Measurements from ENCODE around the gene WEE2. TPM values are rescaled to one million over a fixed set of nuclear protein-coding genes. Genes with fewer than 3 reads are reported as not detected.

Gene WEE2
- polyA plus RNA-seq, 1 experiment, result not detected

GRCh38 chr7:141697211-141697871, 10.8 kb upstream of the WEE2 start:
- no peak overlapping the region for H3K4me3 ChIP-seq (ENCODE audit: low read depth, low read length)
- H3K27me3 ChIP-seq (ENCODE audit: control insufficient read depth, insufficient read depth, low read length), result no peaks in the 10 kb centered on the region
- TF ChIP-seq CTCF (IDR thresholded peaks at IDR 0.05; ENCODE audit: insufficient read depth, low read depth, low read length), result no peak
- no peak for DNase-seq (ENCODE audit: low read depth)
- ChIA-PET POLR2A (no interaction called here), CTCF (no interaction called here)
- no peaks in the 10 kb centered on the region; the same call in 1 of the 2 replicates for H3K36me3 ChIP-seq (ENCODE audit: control insufficient read depth, insufficient read depth, low read length)

GRCh38 chr7:141698247-141699015, 9.7 kb upstream of the WEE2 start:
- CTCF ChIA-PET, result no interaction called here
- H3K4me3 ChIP-seq (ENCODE audit: low read depth, low read length), result no peak overlapping the region
- POLR2A ChIA-PET, result no interaction called here
- H3K36me3 ChIP-seq (ENCODE audit: control insufficient read depth, insufficient read depth, low read length), result no peaks in the 10 kb centered on the region; the same call in 1 of the 2 replicates
- H3K27me3 ChIP-seq (ENCODE audit: control insufficient read depth, insufficient read depth, low read length), result peaks cover 1% of the 10 kb centered on the region; the same call in 1 of the 2 replicates
- DNase-seq (ENCODE audit: low read depth), result no peak
- TF ChIP-seq CTCF (IDR thresholded peaks at IDR 0.05; ENCODE audit: insufficient read depth, low read depth, low read length), result no peak

- H3K36me3 ChIP-seq (ENCODE audit: control insufficient read depth, insufficient read depth, low read length), result no peaks in the 10 kb centered on the region
- DNase-seq (ENCODE audit: low read depth), result no peak
- H3K4me3 ChIP-seq (ENCODE audit: low read depth, low read length), result no peak overlapping the region
- peaks cover 3% of the 10 kb centered on the region for H3K27me3 ChIP-seq (ENCODE audit: control insufficient read depth, insufficient read depth, low read length)
- TF ChIP-seq CTCF (IDR thresholded peaks at IDR 0.05; ENCODE audit: insufficient read depth, low read depth, low read length), result no peak
- CTCF ChIA-PET, result no interaction called here
- POLR2A ChIA-PET, result no interaction called here
These were observed 8.3 kb upstream of the WEE2 start for GRCh38 chr7:141699860-141700259.

- TF ChIP-seq CTCF (IDR thresholded peaks at IDR 0.05; ENCODE audit: insufficient read depth, low read depth, low read length), result no peak
- DNase-seq (ENCODE audit: low read depth), result no peak
- Histone ChIP-seq H3K4me3 (ENCODE audit: low read depth, low read length) (peak overlapping the region; percentile 65), H3K36me3 (ENCODE audit: control insufficient read depth, insufficient read depth, low read length) (no peaks in the 10 kb centered on the region), H3K27me3 (ENCODE audit: control insufficient read depth, insufficient read depth, low read length) (peaks cover 3% of the 10 kb centered on the region)
- POLR2A ChIA-PET, result no interaction called here
- CTCF ChIA-PET, result no interaction called here
These were observed 7.8 kb upstream of the WEE2 start for GRCh38 chr7:141700296-141700847.

- Histone ChIP-seq H3K4me3 (ENCODE audit: low read depth, low read length) (peak overlapping the region; percentile 65), H3K36me3 (ENCODE audit: control insufficient read depth, insufficient read depth, low read length) (no peaks in the 10 kb centered on the region), H3K27me3 (ENCODE audit: control insufficient read depth, insufficient read depth, low read length) (peaks cover 3% of the 10 kb centered on the region)
- POLR2A ChIA-PET, result interaction anchor here (0.6 kb wide), 1 partner anchor 1031 kb away, joined by 9 read pairs; no protein-coding TSS in a partner anchor
- CTCF ChIA-PET, result no interaction called here
- no peak for DNase-seq (ENCODE audit: low read depth)
- TF ChIP-seq CTCF (IDR thresholded peaks at IDR 0.05; ENCODE audit: insufficient read depth, low read depth, low read length), result no peak
These were observed 7.2 kb upstream of the WEE2 start for GRCh38 chr7:141700848-141701371.

Data from BJ (cell line).